Measurements from ENCODE around the gene PECR. TPM values are rescaled to one million over a fixed set of nuclear protein-coding genes. Genes with fewer than 3 reads are reported as not detected.

PECR gene
- total and polyA plus RNA-seq, 2 of the 13 experiments (the other 11 are each of a cell fraction or from before 2014, with no cell fraction given): 151 to 153 TPM

- peak; percentile 91 for TF ChIP-seq ZNF407 (CRISPR knock-in tag; IDR thresholded peaks at IDR 0.05; ENCODE audit: not compliant biosample characterization)
- TF ChIP-seq MBD4 (IDR thresholded peaks at IDR 0.05; ENCODE audit: borderline replicate concordance, low read length): no peak
- peak; percentile 70 for TF ChIP-seq FOXA3 (CRISPR knock-in tag; IDR thresholded peaks at IDR 0.05)
- TF ChIP-seq SIX1 (CRISPR knock-in tag; IDR thresholded peaks at IDR 0.05; ENCODE audit: borderline replicate concordance): no peak
- TF ChIP-seq CEBPZ (IDR thresholded peaks at IDR 0.05; ENCODE audit: low read length): no peak
- no peak for TF ChIP-seq ZNF354B (CRISPR knock-in tag; IDR thresholded peaks at IDR 0.05)
- TF ChIP-seq ZNF333 (CRISPR knock-in tag; IDR thresholded peaks at IDR 0.05; ENCODE audit: borderline replicate concordance): peak; percentile 98
- TF ChIP-seq PLRG1 (conservative IDR thresholded peaks at IDR 0.05): no peak
- TF ChIP-seq ZNF557 (CRISPR knock-in tag; IDR thresholded peaks at IDR 0.05): no peak
- TF ChIP-seq ZNF839 (CRISPR knock-in tag; IDR thresholded peaks at IDR 0.05; ENCODE audit: borderline replicate concordance): peak; percentile 96; the same call in 1 of the 2 replicates
- TF ChIP-seq HOXA3 (CRISPR knock-in tag; IDR thresholded peaks at IDR 0.05): peak; percentile 85
- TF ChIP-seq ZFP91 (CRISPR knock-in tag; IDR thresholded peaks at IDR 0.05; ENCODE audit: borderline replicate concordance): peak; percentile 95
- no peak for TF ChIP-seq HCFC1 (IDR thresholded peaks at IDR 0.05; ENCODE audit: low read depth, low read length)
- 0 out of 2 replicates have a peak, but pooled peaks have one; percentile 60 for TF ChIP-seq ATF5 (CRISPR knock-in tag; IDR thresholded peaks at IDR 0.05; ENCODE audit: low read depth)
- 0 out of 2 replicates have a peak, but pooled peaks have one; percentile 21 for TF ChIP-seq ZNF644 (CRISPR knock-in tag; IDR thresholded peaks at IDR 0.05; ENCODE audit: low read depth)
- peak; percentile 88 for TF ChIP-seq IRF2 (CRISPR knock-in tag; IDR thresholded peaks at IDR 0.05)
Observed at GRCh38 chr2:216081487-216082116, at the start of gene PECR, which contains the start of gene TMEM169 (continued).
